ENCODE results near the gene RAB7A. TPM values are rescaled to one million over a fixed set of nuclear protein-coding genes. Genes with fewer than 3 reads are reported as not detected.

Gene RAB7A
- total and polyA plus RNA-seq, 10 of the 15 experiments (the other 5 are each of a cell fraction or from before 2014, with no cell fraction given): 40.3 to 212 (median 160) TPM

DNA sequence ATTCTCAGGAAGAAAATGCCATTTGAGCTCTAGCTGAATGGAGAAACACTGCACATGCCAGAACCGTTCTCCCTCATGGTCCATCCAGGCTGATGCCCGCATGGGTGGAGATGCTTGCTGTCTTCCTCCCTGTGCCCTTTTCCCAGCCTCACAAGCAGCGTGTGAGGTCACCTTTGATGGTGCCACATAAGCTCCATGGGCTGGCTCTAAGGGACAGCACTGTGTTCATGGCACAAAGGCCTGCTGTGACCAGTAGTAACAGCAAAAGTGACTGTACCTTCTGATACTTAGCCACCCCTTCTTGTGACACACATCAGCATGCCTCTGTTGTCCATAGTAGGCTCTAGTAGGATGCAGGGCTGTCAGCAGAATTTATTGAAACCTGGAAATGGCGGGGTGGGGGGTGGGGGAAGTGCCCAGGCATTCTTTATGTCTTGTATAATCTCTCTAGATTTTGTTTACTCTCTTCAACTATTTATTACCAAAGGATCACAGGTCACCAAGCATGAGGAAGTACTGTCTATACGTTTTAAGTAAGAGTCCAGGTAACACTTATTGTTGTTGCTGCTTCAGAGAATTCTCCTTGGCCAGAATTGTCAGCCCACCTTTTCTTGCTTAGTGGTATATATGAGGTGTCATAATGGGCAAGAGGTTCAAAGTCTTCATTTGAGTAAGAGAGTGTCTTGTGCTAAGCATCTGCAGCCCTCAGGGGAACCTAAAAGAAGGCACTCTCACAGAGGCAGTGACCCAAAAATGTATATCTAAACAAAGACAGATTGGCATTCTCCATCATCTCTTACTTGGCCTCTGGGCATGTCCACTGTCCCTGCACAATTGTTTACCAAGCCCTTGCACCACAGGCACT is 56.5 kb downstream of the RAB7A start (continued):
- TF ChIP-seq SPI1 (IDR thresholded peaks at IDR 0.05; ENCODE audit: borderline replicate concordance, insufficient read depth, low read depth, low read length): no peak
- TF ChIP-seq, protein P1, sequence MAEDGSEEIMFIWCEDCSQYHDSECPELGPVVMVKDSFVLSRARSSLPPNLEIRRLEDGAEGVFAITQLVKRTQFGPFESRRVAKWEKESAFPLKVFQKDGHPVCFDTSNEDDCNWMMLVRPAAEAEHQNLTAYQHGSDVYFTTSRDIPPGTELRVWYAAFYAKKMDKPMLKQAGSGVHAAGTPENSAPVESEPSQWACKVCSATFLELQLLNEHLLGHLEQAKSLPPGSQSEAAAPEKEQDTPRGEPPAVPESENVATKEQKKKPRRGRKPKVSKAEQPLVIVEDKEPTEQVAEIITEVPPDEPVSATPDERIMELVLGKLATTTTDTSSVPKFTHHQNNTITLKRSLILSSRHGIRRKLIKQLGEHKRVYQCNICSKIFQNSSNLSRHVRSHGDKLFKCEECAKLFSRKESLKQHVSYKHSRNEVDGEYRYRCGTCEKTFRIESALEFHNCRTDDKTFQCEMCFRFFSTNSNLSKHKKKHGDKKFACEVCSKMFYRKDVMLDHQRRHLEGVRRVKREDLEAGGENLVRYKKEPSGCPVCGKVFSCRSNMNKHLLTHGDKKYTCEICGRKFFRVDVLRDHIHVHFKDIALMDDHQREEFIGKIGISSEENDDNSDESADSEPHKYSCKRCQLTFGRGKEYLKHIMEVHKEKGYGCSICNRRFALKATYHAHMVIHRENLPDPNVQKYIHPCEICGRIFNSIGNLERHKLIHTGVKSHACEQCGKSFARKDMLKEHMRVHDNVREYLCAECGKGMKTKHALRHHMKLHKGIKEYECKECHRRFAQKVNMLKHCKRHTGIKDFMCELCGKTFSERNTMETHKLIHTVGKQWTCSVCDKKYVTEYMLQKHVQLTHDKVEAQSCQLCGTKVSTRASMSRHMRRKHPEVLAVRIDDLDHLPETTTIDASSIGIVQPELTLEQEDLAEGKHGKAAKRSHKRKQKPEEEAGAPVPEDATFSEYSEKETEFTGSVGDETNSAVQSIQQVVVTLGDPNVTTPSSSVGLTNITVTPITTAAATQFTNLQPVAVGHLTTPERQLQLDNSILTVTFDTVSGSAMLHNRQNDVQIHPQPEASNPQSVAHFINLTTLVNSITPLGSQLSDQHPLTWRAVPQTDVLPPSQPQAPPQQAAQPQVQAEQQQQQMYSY (CRISPR knock-in tag; IDR thresholded peaks at IDR 0.05): no peak

DNA sequence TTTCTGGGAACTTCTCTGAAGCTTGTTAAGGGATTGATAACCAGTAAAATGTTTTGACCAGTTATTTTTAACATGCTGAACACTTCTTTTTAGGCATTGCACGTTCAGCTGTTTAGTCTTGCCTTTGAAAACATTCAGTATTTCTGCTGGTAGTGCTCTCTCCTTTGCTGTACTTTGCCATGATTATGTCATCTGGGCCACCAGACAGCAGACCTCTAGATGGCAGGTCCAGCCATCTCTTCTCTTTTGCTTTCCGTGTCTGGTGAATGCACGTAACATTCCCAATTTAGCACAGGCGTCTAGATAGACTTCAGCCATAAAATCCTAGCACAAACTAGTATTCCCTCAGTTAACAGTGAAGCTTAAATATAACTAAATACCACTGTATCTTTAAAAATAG is 57.8 kb downstream of the RAB7A start:
- no peak overlapping the region for H3K4me3 ChIP-seq
- no peak overlapping the region for H3K27ac ChIP-seq (ENCODE audit: control insufficient read depth, insufficient read depth)
- no peaks in the 10 kb centered on the region for H3K27me3 ChIP-seq (replicated peaks in 1 of 2; ENCODE audit: control insufficient read depth in 2 of 2, insufficient read depth in 2 of 2, low read length in 1 of 2)
- no peak overlapping the region for H2AFZ ChIP-seq (ENCODE audit: control insufficient read depth, low read depth, low read length)
- BruUV-seq (replicated peaks): no TSS peak
- ChIA-PET RAD21 (ENCODE audit: unreplicated experiment) (no interaction called here), SMC1A (ENCODE audit: uncharacterized antibody, unreplicated experiment) (interaction anchor here (0.7 to 1.2 kb wide), 3 partner anchors 10 to 103 kb away, joined by 3 to 4 read pairs (median 4); no protein-coding TSS in a partner anchor), POLR2A (no interaction called here), CTCF (interaction anchor here (0.6 to 1.1 kb wide), 6 partner anchors 9 to 103 kb away, joined by 3 to 6 read pairs (median 4); no protein-coding TSS in a partner anchor)
- H3K9me3 ChIP-seq (replicated peaks; ENCODE audit: control insufficient read depth, insufficient read depth, low read length): no peaks in the 10 kb centered on the region
- DNase-seq (ENCODE audit: low read depth, low spot score) (no peak), FAIRE-seq (no peak), ATAC-seq (no peak)
- H3K36me3 ChIP-seq (ENCODE audit: control insufficient read depth in 2 of 2, insufficient read depth in 2 of 2, low read length in 1 of 2): peaks cover 0 to 2% of the 10 kb centered on the region in 2 experiments; a peak in 2 of 4 replicates
- H3K79me2 ChIP-seq (ENCODE audit: control insufficient read depth, insufficient read depth, low read length): peaks cover 79% of the 10 kb centered on the region
- H3K4me2 ChIP-seq (ENCODE audit: control insufficient read depth, insufficient read depth): no peak overlapping the region
- no peak for TF ChIP-seq ETV6 (conservative IDR thresholded peaks at IDR 0.05 in 1 of 2, IDR thresholded peaks at IDR 0.05 in 1 of 2; ENCODE audit: borderline replicate concordance in 1 of 2, low read depth in 1 of 2)
- TF ChIP-seq, protein P2, sequence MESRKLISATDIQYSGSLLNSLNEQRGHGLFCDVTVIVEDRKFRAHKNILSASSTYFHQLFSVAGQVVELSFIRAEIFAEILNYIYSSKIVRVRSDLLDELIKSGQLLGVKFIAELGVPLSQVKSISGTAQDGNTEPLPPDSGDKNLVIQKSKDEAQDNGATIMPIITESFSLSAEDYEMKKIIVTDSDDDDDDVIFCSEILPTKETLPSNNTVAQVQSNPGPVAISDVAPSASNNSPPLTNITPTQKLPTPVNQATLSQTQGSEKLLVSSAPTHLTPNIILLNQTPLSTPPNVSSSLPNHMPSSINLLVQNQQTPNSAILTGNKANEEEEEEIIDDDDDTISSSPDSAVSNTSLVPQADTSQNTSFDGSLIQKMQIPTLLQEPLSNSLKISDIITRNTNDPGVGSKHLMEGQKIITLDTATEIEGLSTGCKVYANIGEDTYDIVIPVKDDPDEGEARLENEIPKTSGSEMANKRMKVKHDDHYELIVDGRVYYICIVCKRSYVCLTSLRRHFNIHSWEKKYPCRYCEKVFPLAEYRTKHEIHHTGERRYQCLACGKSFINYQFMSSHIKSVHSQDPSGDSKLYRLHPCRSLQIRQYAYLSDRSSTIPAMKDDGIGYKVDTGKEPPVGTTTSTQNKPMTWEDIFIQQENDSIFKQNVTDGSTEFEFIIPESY (IDR thresholded peaks at IDR 0.05): no peak
- no peak for TF ChIP-seq KLF5 (IDR thresholded peaks at IDR 0.05; ENCODE audit: partially characterized antibody)
- no peak for TF ChIP-seq CBFB (IDR thresholded peaks at IDR 0.05; ENCODE audit: low read depth)
- TF ChIP-seq SP1 (IDR thresholded peaks at IDR 0.05; ENCODE audit: low read depth, low read length): no peak
- TF ChIP-seq DPF2 (IDR thresholded peaks at IDR 0.05): no peak
- peaks cover 43% of the 10 kb centered on the region for H3K4me1 ChIP-seq (ENCODE audit: control insufficient read depth, insufficient read depth, low read length)
- in situ Hi-C loops (cut with MboI): no loop called here
- WGBS (ENCODE audit: insufficient coverage, insufficient replicate concordance, low lambda C conversion rate, missing lambda C conversion rate): 83% methylated on average over 4 of the region's 4 CpGs
- peaks cover 9% of the 10 kb centered on the region; the same call in 1 of the 2 replicates for H4K20me1 ChIP-seq (ENCODE audit: control insufficient read depth, insufficient read depth)
- intact Hi-C loops (cut with micrococcal nuclease; ENCODE audit: unreplicated experiment): no loop called here
- no peak overlapping the region for H3K9ac ChIP-seq (ENCODE audit: control insufficient read depth, insufficient read depth, low read length)

Data from GM12878 (cell line).